ENCODE results near the gene SORCS1.

DNA sequence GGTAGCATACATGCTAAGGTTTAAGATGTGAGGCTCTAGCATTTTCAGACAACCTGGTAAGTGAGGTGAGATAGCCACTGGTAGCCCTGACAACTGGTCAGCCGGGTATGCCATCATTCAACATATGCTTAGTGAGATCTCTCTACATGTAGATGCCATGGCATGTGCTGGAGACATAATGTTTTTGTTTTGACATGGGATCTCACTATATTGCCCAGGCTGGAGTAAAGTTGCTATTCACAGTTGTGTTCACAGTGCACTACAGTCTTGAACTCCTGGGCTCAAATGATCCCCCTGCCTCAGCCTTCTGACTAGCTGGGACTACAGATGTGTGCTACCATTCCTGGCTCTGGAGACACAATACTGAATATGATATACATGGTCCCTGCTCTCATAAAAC is 437.3 kb downstream of the SORCS1 start:
- TF ChIP-seq ZBTB1 (tag by site-specific recombination; IDR thresholded peaks at IDR 0.05), result no peak
- no peak for TF ChIP-seq ZNF169 (tag by site-specific recombination; IDR thresholded peaks at IDR 0.05)
- TF ChIP-seq, protein P1, sequence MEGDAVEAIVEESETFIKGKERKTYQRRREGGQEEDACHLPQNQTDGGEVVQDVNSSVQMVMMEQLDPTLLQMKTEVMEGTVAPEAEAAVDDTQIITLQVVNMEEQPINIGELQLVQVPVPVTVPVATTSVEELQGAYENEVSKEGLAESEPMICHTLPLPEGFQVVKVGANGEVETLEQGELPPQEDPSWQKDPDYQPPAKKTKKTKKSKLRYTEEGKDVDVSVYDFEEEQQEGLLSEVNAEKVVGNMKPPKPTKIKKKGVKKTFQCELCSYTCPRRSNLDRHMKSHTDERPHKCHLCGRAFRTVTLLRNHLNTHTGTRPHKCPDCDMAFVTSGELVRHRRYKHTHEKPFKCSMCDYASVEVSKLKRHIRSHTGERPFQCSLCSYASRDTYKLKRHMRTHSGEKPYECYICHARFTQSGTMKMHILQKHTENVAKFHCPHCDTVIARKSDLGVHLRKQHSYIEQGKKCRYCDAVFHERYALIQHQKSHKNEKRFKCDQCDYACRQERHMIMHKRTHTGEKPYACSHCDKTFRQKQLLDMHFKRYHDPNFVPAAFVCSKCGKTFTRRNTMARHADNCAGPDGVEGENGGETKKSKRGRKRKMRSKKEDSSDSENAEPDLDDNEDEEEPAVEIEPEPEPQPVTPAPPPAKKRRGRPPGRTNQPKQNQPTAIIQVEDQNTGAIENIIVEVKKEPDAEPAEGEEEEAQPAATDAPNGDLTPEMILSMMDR (tag by site-specific recombination; IDR thresholded peaks at IDR 0.05), result no peak

Data from HEK293 (cell line).